HG02852 (cell line): ENCODE results near the gene HTR3E.

Experiments used
- ATAC-seq: cut with Tn5 transposase; IDR thresholded peaks from one replicate; pipeline ENCODE4 v1.9.1; 2021; ENCODE audit warnings: mild to moderate bottlenecking, moderate library complexity; ENCODE audit not compliant: unreplicated experiment

The HTR3E gene

DNA sequence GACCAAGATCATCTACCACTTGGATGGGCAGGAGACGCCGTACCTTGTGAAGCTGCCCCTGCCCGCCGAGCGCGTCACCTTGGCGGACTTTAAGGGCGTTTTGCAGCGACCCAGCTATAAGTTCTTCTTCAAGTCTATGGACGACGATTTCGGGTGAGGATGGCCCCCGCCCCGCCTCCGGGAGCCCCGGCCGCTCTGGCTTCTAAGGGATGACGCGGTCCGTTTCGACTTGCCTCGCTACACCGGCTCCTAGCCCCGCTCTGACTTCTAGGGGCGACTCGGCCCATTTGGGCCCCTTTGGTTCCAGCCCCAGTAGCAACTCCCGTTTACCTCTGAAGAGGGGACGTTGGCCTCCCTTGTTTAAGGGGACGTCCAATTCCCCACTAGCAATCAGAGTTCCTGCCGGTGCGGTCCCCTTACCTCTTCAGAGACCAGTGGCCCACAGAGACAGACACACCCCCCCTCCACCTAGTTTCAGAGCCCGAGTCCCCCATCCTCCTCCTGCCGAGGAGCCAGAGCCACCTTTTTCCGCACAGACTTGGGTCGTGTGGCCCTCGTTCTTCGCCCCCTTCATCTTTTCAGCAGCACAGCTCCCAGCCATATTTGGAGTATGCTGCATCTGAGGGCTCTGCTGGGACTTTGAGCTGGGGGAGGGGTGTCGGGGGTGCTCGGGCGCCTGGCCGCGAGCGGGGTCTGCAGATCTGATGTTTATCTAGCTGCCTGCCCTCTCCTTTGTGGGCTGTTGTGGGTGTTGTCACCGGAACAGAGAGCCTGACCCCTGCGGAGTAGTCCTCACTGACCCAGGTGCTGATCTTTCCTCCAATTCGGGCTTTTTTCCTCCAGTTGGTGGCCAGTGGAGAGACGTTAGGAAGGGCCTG is 59.0 kb downstream of the HTR3E start:
- ATAC-seq = peak; percentile 31

DNA sequence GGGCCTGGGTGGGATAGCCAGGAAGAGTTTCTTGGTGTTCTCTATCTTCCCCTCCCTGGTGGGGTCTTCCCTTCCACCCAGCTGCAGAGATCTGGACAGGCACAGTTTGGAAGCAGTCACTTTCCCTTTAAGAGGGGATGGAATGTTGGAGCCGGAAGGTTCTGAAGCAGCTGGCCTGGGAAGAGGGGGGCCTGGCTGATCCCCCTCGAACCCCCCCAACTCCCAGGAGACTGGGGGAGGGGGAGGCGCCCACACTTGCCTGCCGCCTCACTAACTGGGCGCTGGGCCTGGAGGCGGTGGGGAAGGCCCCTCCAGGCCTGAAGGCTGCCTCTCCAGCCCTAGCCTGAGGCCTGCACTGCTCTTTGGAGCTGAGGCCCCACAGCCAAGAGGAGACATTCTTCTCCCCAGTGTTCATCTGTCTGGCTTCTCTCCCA is 59.7 kb downstream of the HTR3E start:
- ATAC-seq = no peak
